Coronary artery (tissue), 2 donors: ENCODE measurements around the gene TTC28.

Experiments
- DNase-seq: peaks from one replicate; pipeline ENCODE4 v3.0.0-alpha.2; 2017; ENCODE audit warnings: low spot score
- H3K27ac ChIP-seq, 2 donors: fragments of 200-600 bp; sonication (generic); one replicate each; pipeline ENCODE4 v1.5.1; 2016 to 2019
- H3K4me3 ChIP-seq: fragments of 200-600 bp; sonication (generic); 2 replicates; pipeline ENCODE4 v1.5.1; 2016; ENCODE audit warnings: mild to moderate bottlenecking, moderate library complexity
- TF ChIP-seq, protein P1 (sequence below): fragments of 200-600 bp; sonication (generic); IDR thresholded peaks from one replicate; pipeline ENCODE4 v1.5.1; 2019; ENCODE audit warnings: antibody characterized with exemption

TTC28 gene

DNA sequence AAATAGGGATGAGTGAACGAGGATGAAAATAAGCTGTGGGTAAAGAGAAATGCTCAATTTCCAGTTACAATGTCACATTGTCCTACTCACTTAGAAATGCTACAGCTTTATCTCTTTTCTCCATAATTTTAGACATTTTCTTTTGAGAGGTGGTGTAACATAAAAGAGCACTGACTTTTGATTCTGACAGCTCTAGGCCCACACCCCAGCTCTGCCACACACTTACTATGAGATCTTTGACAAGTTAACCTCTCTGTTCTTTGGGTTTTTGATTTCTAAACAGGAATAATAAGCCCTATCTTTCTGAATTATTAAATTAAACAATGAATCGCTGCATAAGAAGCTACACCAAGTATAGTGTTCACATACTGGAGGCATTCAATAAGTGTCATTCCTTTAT, 532.2 kb downstream of the TTC28 start:
- no peak overlapping the region for H3K27ac ChIP-seq
- no peak overlapping the region for H3K4me3 ChIP-seq
- DNase-seq, result no peak
- TF ChIP-seq, protein P1, sequence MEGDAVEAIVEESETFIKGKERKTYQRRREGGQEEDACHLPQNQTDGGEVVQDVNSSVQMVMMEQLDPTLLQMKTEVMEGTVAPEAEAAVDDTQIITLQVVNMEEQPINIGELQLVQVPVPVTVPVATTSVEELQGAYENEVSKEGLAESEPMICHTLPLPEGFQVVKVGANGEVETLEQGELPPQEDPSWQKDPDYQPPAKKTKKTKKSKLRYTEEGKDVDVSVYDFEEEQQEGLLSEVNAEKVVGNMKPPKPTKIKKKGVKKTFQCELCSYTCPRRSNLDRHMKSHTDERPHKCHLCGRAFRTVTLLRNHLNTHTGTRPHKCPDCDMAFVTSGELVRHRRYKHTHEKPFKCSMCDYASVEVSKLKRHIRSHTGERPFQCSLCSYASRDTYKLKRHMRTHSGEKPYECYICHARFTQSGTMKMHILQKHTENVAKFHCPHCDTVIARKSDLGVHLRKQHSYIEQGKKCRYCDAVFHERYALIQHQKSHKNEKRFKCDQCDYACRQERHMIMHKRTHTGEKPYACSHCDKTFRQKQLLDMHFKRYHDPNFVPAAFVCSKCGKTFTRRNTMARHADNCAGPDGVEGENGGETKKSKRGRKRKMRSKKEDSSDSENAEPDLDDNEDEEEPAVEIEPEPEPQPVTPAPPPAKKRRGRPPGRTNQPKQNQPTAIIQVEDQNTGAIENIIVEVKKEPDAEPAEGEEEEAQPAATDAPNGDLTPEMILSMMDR, result no peak

DNA sequence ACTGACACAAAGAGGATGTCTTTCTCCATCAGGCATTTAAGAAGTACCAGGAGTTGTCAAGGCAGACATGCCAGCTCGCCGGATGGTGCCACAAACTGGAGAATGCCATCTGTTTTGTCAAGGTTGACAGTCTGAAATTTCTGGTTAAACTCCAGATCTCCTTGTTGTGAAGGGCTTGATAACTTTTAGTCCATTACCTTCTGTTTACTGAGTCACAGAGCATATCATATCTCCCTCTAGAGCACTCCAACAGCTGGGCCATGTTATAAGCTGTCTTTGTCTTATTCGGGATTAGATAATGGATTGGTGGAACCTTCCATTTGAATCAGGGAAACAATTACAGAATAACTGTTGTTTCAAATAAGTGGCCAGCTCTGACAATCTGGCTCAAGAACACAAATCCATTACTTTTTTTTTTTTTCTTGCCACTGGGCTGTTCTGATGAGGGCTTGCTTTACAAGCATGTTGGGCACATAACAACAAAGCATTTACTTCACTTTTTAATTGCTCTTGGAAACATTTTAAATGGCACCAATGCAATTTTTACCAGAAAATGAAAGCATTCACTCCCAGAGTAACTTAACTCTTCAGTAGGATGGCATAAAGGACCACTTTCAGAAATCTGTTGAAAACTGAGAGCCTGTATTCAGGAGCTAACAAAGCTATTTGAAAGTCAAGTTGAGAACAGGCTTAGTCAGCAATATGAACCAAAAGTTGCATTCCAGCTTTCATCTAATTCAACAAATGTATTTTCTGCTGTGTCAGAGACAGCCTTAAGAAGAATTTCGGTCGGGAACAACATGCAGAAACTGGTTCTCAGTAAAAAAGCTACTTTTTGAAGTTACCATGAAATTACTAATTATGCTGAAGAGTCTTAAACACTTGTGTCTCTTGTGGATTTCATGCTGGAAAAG, 533.0 kb downstream of the TTC28 start:
- no peak for DNase-seq
- Histone ChIP-seq H3K27ac (no peak overlapping the region), H3K4me3 (no peak overlapping the region)
- TF ChIP-seq, protein P1, result no peak

DNA sequence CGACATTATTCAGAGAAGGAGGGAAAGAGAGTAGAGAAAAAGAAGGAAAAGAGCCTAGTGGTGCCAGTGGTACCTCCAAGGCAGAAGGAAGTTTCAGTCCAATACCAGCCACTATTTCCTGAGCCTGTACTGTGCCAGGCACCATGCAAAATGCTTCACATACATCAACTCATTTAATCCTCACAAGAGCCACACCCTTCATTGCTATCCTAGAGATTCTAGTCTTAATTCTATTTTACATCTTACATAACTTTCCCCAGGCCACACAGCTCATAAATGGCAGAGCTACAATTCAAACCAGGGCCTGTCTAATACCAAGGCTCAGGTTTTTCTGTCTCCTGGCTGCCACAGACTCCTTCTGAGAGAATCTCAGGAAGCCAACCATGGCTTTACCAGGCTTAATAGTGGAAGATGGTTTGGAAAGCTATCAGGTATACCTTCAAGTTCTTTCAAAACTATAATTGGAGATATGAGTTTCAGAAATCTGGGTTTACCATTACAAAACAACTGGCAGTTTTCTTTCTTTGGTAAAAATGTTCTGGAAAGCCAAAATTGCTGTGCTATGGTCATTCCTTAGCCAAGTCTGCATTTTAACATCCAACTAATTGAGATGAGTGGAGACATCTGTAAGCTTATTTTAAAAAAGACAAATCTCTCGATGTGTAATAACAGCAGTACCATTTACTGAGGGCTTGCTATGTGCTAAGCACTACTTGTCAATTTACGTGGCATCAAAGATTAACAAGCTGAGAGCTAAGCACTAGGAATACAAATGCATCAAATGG, 535.5 kb downstream of the TTC28 start:
- DNase-seq, result no peak
- TF ChIP-seq, protein P1, result no peak
- H3K27ac ChIP-seq, result no peak overlapping the region
- H3K4me3 ChIP-seq, result no peak overlapping the region

DNA sequence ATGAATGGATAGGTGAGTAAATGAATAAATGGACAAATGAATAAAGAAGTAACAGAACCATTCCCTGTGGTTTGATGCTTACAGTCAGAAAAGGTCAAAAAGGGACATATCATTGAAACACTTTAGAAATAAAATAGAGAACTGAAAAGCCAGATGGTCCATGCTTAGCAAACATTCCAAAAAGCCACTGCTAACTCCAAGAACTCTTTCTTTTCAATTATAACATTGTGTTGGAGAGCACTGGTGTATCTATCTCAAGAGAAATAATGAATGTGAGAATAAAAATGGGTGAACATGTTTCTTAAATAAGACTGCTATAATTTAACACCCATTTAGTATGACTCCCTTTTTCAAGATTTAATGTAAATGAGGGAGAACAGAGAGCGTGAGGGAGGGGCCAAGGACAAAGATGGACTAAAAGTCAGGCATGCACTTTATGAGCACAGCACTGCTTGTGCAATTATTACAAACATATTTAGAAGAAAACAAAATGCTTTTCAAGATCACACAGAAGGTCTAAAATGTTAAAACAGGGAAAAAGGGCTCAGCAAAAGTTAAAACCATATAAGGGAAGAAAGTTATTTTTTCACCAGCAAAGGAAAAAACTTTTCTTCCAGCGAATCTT, 536.3 kb downstream of the TTC28 start:
- Histone ChIP-seq H3K27ac (no peak overlapping the region), H3K4me3 (no peak overlapping the region)
- TF ChIP-seq, protein P1, result no peak
- no peak for DNase-seq

DNA sequence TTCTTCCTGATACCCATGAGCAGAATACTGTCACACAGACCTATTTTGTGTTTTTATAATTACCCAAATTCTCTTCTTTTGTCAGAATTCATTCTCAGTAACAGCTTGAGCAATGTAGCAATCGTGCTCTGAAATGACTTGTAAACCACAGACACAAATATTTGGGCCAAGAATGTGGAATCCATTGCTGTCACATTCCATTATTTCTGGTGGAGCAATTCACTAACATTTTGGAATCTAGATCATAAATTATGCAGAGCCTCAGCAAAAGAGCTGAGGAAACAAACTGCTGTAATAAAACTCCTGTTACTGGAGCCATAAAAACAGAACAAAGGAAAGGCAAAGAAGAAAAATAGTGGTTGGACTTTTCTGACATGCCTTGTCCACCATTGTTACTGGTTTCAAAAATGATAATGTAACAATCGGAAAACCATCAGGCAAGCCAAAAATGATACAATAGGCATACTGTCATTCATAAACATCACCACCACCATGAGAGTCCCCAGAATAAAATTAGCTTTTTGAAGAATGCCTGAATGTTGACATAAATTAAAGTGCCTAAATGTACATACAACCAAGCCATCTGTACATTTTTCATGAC, 537.2 kb downstream of the TTC28 start:
- H3K4me3 ChIP-seq, result peak overlapping the region; percentile 19
- H3K27ac ChIP-seq, result peak overlapping the region in 1 of 2 donors; percentile 72
- TF ChIP-seq, protein P1, result no peak
- no peak for DNase-seq

DNA sequence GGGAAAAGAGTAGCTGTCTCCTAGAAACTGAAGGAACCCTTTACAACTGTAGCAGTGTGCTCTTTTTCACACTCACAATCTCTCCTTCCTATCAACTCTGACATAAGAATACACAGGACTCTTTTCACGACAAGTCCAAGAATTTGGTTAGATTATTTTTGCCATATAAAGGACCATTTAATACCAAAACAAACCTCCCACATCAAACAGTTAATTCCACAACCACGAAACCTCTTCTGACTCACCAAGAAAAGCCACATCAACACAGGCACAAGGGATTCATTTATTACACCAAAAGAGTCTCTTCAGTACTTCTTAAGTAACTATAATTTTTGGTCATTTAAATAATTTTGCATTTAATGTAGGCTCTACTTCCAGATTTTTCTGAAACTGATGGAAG, 538.0 kb downstream of the TTC28 start:
- TF ChIP-seq, protein P1, result no peak
- H3K27ac ChIP-seq, result no peak overlapping the region
- no peak for DNase-seq
- H3K4me3 ChIP-seq, result no peak overlapping the region
